CD14-positive monocyte (primary cell): ENCODE data around the gene ANO6. TPM values are rescaled to one million over a fixed set of nuclear protein-coding genes. Genes with fewer than 3 reads are reported as not detected.

Experiments
- DNase-seq, 3 donors: peaks; one replicate each; pipeline ENCODE4 v3.0.0-alpha.2; 2011 to 2022
- H2AFZ ChIP-seq: 2 replicates; pipeline ENCODE4 v1.6.0; 2012; ENCODE audit warnings: mild to moderate bottlenecking, low read depth, low read length, inconsistent platforms; ENCODE audit not compliant: insufficient read depth, poor library complexity, severe bottlenecking
- H3K27ac ChIP-seq, 2 donors: 1 replicate in 1 of 2; 2 replicates in 1 of 2; pipeline ENCODE4 v1.5.1; 2012 to 2013; ENCODE audit warnings: low read length in 2 of 2, control low read depth in 1 of 2, inconsistent platforms in 1 of 2, low read depth in 1 of 2, mild to moderate bottlenecking in 1 of 2
- H3K27me3 ChIP-seq, 2 donors: one replicate each; pipeline versions ENCODE4 v1.6.0 to v1.6.1; 2011 to 2013; ENCODE audit warnings: low read length in 2 of 2; ENCODE audit not compliant: control insufficient read depth in 2 of 2, insufficient read depth in 2 of 2
- H3K36me3 ChIP-seq, 2 donors: replicated peaks in 1 of 2; 1 replicate in 1 of 2; 2 replicates in 1 of 2; pipeline versions ENCODE4 v1.5.1 to v1.6.1; 2012 to 2013; ENCODE audit warnings: low read length in 2 of 2, control low read depth in 1 of 2, inconsistent platforms in 1 of 2, mild to moderate bottlenecking in 1 of 2; ENCODE audit not compliant: insufficient read depth in 2 of 2, control insufficient read depth in 1 of 2
- H3K4me1 ChIP-seq, 2 donors: 1 replicate in 1 of 2; 2 replicates in 1 of 2; pipeline versions ENCODE4 v1.5.1 to v1.6.1; 2012 to 2013; ENCODE audit warnings: low read length in 2 of 2, control low read depth in 1 of 2, inconsistent platforms in 1 of 2, mild to moderate bottlenecking in 1 of 2, moderate library complexity in 1 of 2; ENCODE audit not compliant: insufficient read depth in 2 of 2, control insufficient read depth in 1 of 2
- H3K4me2 ChIP-seq: replicated peaks from 2 replicates; pipeline ENCODE3; 2012; ENCODE audit warnings: low read length, moderate library complexity, mild to moderate bottlenecking; ENCODE audit not compliant: poor library complexity, severe bottlenecking; ENCODE audit errors: extremely low read depth
- H3K4me3 ChIP-seq, 3 experiments: fragments of 200-600 bp in 1 of 3; sonication (generic) in 1 of 3; replicated peaks in 1 of 3; 1 replicate in 2 of 3; 2 replicates in 1 of 3; pipeline ENCODE4 v1.5.1; 2011 to 2013; ENCODE audit warnings: low read length in 3 of 3, mild to moderate bottlenecking in 3 of 3, control low read depth in 2 of 3, low read depth in 2 of 3, inconsistent platforms in 1 of 3, moderate library complexity in 1 of 3
- H3K79me2 ChIP-seq: 2 replicates; pipeline ENCODE4 v1.6.0; 2012; ENCODE audit warnings: mild to moderate bottlenecking, control low read depth, inconsistent platforms, low read length, moderate library complexity; ENCODE audit not compliant: insufficient read depth
- H3K9ac ChIP-seq: 2 replicates; pipeline ENCODE4 v1.6.0; 2017; ENCODE audit warnings: low read length, mild to moderate bottlenecking; ENCODE audit not compliant: insufficient read depth, poor library complexity, severe bottlenecking
- H3K9me3 ChIP-seq, 2 donors: replicated peaks in 1 of 2; 1 replicate in 1 of 2; 2 replicates in 1 of 2; pipeline versions ENCODE4 v1.5.1 to v1.6.1; 2012 to 2013; ENCODE audit warnings: low read length in 2 of 2, control low read depth in 1 of 2; ENCODE audit not compliant: control insufficient read depth in 1 of 2, insufficient read depth in 1 of 2
- H4K20me1 ChIP-seq: 2 replicates; pipeline ENCODE4 v1.6.0; 2012; ENCODE audit warnings: mild to moderate bottlenecking, low read length, control low read depth, moderate library complexity; ENCODE audit not compliant: insufficient read depth
- H3K27ac Mint-ChIP-seq, 7 donors: one replicate each; pipeline ENCODE4 v1.8.0; 2020; ENCODE audit warnings: mild to moderate bottlenecking in 7 of 7, mixed read lengths in 7 of 7, moderate library complexity in 6 of 7, inconsistent platforms in 2 of 7
- H3K27me3 Mint-ChIP-seq, 3 donors: one replicate each; pipeline ENCODE4 v1.8.0; 2021 to 2022; ENCODE audit warnings: low read depth in 3 of 3, mild to moderate bottlenecking in 3 of 3, mixed read lengths in 3 of 3, moderate library complexity in 3 of 3, inconsistent platforms in 1 of 3
- H3K36me3 Mint-ChIP-seq, 2 donors: one replicate each; pipeline ENCODE4 v1.8.0; 2020; ENCODE audit warnings: mixed read lengths in 2 of 2, inconsistent platforms in 1 of 2, mild to moderate bottlenecking in 1 of 2
- H3K4me1 Mint-ChIP-seq: one replicate; pipeline ENCODE4 v1.8.0; 2020; ENCODE audit warnings: mild to moderate bottlenecking, mixed read lengths
- H3K4me3 Mint-ChIP-seq, 2 donors: one replicate each; pipeline ENCODE4 v1.8.0; 2020; ENCODE audit warnings: mild to moderate bottlenecking in 2 of 2, mixed read lengths in 2 of 2, moderate library complexity in 1 of 2
- H3K9me3 Mint-ChIP-seq, 7 donors: one replicate each; pipeline ENCODE4 v1.8.0; 2020 to 2022; ENCODE audit warnings: mixed read lengths in 7 of 7, mild to moderate bottlenecking in 6 of 7, moderate library complexity in 6 of 7, inconsistent platforms in 2 of 7
- WGBS: methylation state at CpG from one replicate; pipeline ENCODE4 v1.1.5; 2013; ENCODE audit warnings: missing lambda C conversion rate; ENCODE audit not compliant: insufficient coverage; 5-methylcytosine and 5-hydroxymethylcytosine counted together
- intact Hi-C, 2 donors: fragments of 100-400 bp; cut with micrococcal nuclease; formaldehyde crosslinking; loops; one replicate each; pipeline versions ENCODE4 v1.15.0 to v1.15.1; 2023
- polyA plus RNA-seq, 3 donors: library from polyadenylated mRNA; depleted of rRNA in 1 of 3; unstranded in 2 of 3; stranded (reverse) in 1 of 3; fragments of 300-500 nt in 2 of 3; fragments of >200 nt in 1 of 3; fragmentation: Illumina TruSeq in 2 of 3; gene quantifications; 1 replicate in 2 of 3; 2 replicates in 1 of 3; pipeline ENCODE4 v1.2.3, GENCODE V29; 2012 to 2021
- TF ChIP-seq, protein P1 (sequence below): fragments of 200-600 bp; IDR thresholded peaks from one replicate; pipeline ENCODE4 v1.8.0; 2022; ENCODE audit warnings: antibody characterized with exemption, mild to moderate bottlenecking

The ANO6 gene
- polyA plus RNA-seq, 3 donors, result 20.2 to 48.7 (median 34.1) TPM

DNA sequence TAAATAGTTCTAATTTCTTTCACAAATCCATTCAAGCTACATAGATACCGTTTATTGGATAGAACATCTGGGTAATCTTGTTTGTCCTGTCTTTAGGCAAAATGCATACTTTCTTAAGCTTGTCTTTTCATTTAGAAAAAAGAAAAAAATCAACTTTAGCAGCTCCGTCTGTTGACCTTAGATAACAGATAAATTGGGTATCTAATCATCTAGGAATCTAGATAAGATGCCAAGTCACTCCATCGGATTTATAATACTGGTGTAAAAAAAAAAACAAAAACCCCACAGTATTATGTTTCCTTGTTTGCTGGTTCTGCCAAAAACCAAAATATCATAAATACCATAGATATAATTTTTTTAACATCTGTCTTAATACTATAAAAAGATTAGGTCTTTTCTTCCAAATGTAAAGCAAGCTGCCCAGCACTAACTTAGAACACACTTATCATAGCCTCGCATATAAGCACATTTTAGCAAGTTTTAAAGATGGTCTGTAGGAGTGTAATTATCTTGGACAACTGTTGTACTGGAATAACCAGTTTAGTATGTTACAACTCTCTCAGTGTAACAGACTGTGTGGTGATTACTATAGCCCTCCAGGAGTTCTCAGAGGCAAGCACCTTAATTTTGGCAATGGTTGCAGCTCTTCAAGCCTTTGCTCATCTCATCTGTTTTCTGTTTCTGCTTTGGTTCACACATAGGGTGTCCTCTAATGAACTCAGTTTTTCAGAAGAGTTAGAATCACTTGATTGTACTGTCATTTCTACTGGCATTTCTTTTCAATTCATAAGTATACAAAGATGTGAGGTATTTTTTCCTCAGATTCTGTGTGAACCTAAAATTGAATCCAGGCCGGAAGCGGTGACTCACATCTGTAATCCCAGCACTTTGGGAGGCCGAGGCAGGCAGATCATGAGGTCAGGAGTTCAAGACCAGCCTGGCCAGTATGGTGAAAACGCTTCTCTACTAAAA, 83.1 kb downstream of the ANO6 start:
- no peak overlapping the region for H3K4me2 ChIP-seq
- Mint-ChIP-seq H3K27me3 (no peaks in the 10 kb centered on the region), H3K4me3 (no peak overlapping the region), H3K27ac (peak overlapping the region in 1 of 7 donors; percentile 34), H3K9me3 (no peaks in the 10 kb centered on the region), H3K4me1 (no peaks in the 10 kb centered on the region), H3K36me3 (peaks cover 12 to 16% of the 10 kb centered on the region in 2 donors)
- H3K27ac ChIP-seq, result no peak overlapping the region
- peaks cover 8 to 21% of the 10 kb centered on the region in 2 donors for H3K36me3 ChIP-seq
- H3K27me3 ChIP-seq, result no peaks in the 10 kb centered on the region
- no peak for DNase-seq
- no peak overlapping the region for H3K4me3 ChIP-seq
- no peaks in the 10 kb centered on the region for H3K4me1 ChIP-seq
- no peak overlapping the region for H2AFZ ChIP-seq
- TF ChIP-seq, protein P1, sequence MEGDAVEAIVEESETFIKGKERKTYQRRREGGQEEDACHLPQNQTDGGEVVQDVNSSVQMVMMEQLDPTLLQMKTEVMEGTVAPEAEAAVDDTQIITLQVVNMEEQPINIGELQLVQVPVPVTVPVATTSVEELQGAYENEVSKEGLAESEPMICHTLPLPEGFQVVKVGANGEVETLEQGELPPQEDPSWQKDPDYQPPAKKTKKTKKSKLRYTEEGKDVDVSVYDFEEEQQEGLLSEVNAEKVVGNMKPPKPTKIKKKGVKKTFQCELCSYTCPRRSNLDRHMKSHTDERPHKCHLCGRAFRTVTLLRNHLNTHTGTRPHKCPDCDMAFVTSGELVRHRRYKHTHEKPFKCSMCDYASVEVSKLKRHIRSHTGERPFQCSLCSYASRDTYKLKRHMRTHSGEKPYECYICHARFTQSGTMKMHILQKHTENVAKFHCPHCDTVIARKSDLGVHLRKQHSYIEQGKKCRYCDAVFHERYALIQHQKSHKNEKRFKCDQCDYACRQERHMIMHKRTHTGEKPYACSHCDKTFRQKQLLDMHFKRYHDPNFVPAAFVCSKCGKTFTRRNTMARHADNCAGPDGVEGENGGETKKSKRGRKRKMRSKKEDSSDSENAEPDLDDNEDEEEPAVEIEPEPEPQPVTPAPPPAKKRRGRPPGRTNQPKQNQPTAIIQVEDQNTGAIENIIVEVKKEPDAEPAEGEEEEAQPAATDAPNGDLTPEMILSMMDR, result no peak
- WGBS, result no CpG with 5 or more reads among the region's 8 CpGs
- H4K20me1 ChIP-seq, result peaks cover 80% of the 10 kb centered on the region
- intact Hi-C loops, result no loop called here
- no peaks in the 10 kb centered on the region for H3K9me3 ChIP-seq
- no peak overlapping the region for H3K9ac ChIP-seq
- peaks cover 39% of the 10 kb centered on the region for H3K79me2 ChIP-seq

DNA sequence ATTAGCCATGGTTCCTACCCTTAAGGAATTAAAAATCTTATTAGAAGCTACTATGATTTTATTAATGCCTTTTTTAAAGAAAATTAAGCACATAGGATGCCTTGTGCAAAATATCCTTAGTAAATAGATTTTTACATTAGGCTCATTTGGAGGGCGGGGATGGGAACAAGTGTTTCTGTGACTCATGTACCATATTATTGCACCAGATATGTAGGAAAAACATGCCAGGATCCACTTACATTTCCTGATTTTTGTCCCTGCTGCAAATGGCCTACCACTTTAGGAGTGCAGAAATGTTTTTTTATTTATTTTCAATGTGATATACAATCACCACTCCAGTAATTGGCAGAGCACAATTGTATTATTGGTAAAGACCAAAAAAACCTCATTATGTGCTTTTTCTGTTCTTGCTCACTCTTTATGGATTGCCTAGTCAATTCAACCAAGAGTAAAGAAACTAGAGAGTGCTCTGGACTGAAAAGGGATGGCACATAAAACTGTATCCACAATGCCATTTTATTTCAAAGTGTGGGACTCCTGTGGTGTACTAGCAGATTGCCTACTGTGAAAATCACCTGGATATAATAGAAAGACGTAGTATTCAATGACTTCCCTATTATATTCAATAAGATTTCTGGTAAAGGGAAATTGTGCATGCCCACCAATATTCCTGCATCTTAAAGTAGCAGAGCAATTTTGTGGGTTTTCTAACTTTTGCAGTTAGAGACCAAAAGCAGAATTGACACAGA, 86.9 kb downstream of the ANO6 start:
- Histone ChIP-seq H4K20me1 (peaks cover 63% of the 10 kb centered on the region), H3K79me2 (peaks cover 13% of the 10 kb centered on the region), H3K4me1 (no peaks in the 10 kb centered on the region), H3K36me3 (peaks cover 10 to 57% of the 10 kb centered on the region in 2 donors), H3K9ac (no peak overlapping the region), H2AFZ (no peak overlapping the region), H3K4me2 (no peak overlapping the region), H3K27me3 (no peaks in the 10 kb centered on the region), H3K27ac (no peak overlapping the region), H3K4me3 (no peak overlapping the region), H3K9me3 (no peaks in the 10 kb centered on the region)
- no peak overlapping the region for H3K4me3 Mint-ChIP-seq
- intact Hi-C loops, result no loop called here
- H3K27ac Mint-ChIP-seq, result no peak overlapping the region
- no peaks in the 10 kb centered on the region for H3K4me1 Mint-ChIP-seq
- WGBS, result no CpG with 5 or more reads among the region's 2 CpGs
- TF ChIP-seq, protein P1, result no peak
- DNase-seq, result no peak
- no peaks in the 10 kb centered on the region for H3K27me3 Mint-ChIP-seq
- peaks cover 27 to 31% of the 10 kb centered on the region in 2 donors for H3K36me3 Mint-ChIP-seq
- no peaks in the 10 kb centered on the region for H3K9me3 Mint-ChIP-seq
